Gastrocnemius medialis (tissue), 4 donors: ENCODE results near the gene CEP295NL. TPM values are rescaled to one million over a fixed set of nuclear protein-coding genes. Genes with fewer than 3 reads are reported as not detected.

ENCODE experiments used
- ATAC-seq, 2 donors: fragments of 150-250 bp; one replicate each; pipeline ENCODE4 v1.9.1; 2016
- DNase-seq, 2 donors: peaks; one replicate each; pipeline ENCODE4 v3.0.0-alpha.2; 2019
- H3K27ac ChIP-seq, 4 donors: fragments of 200-600 bp; sonication (generic); 1 replicate in 1 of 4; 2 replicates in 3 of 4; pipeline ENCODE4 v1.5.1; 2016 to 2018; ENCODE audit warnings: mild to moderate bottlenecking in 2 of 4, moderate library complexity in 1 of 4
- H3K27me3 ChIP-seq, 3 donors: fragments of 200-600 bp; sonication (generic) in 2 of 3; 1 replicate in 1 of 3; 2 replicates in 2 of 3; pipeline versions ENCODE4 v1.5.1 to v1.6.0; 2016 to 2019; ENCODE audit warnings: mild to moderate bottlenecking in 1 of 3, moderate library complexity in 1 of 3
- H3K36me3 ChIP-seq, 2 donors: fragments of 200-600 bp; sonication (generic) in 1 of 2; one replicate each; pipeline ENCODE4 v1.5.1; 2017 to 2018
- H3K4me1 ChIP-seq, 2 donors: fragments of 200-600 bp; sonication (generic) in 1 of 2; one replicate each; pipeline ENCODE4 v1.5.1; 2016 to 2017; ENCODE audit warnings: mild to moderate bottlenecking in 2 of 2
- H3K4me3 ChIP-seq, 4 donors: fragments of 200-600 bp; sonication (generic) in 3 of 4; 1 replicate in 1 of 4; 2 replicates in 3 of 4; pipeline ENCODE4 v1.5.1; 2016 to 2019; ENCODE audit warnings: mild to moderate bottlenecking in 2 of 4
- H3K9me3 ChIP-seq, 3 donors: fragments of 200-600 bp; sonication (generic) in 2 of 3; 1 replicate in 1 of 3; 2 replicates in 2 of 3; pipeline ENCODE4 v1.5.1; 2016 to 2019
- CTCF ChIP-seq, 5 experiments: fragments of 450-650 bp in 3 of 5; fragments of 200-600 bp in 2 of 5; sonication (generic) in 2 of 5; IDR thresholded peaks in 4 of 5; conservative IDR thresholded peaks in 1 of 5; 1 replicate in 4 of 5; 2 replicates in 1 of 5; pipeline ENCODE4 v1.5.1; 2016 to 2019; ENCODE audit warnings: antibody characterized with exemption in 5 of 5, mild to moderate bottlenecking in 3 of 5, moderate library complexity in 3 of 5
- POLR2A ChIP-seq, 2 donors: fragments of 450-650 bp; IDR thresholded peaks; one replicate each; pipeline ENCODE4 v1.6.1; 2017; ENCODE audit warnings: antibody characterized with exemption in 2 of 2, mild to moderate bottlenecking in 2 of 2, moderate library complexity in 2 of 2
- in situ Hi-C, 4 donors: fragments of 200-750 bp; cut with MboI; loops; one replicate each; pipeline versions ENCODE4 v1.15.0 to v1.8.0; 2017; ENCODE audit warnings: low sequenced_read_pairs in 4 of 4
- intact Hi-C: fragments of 100-400 bp; cut with DNase I; formaldehyde crosslinking; loops from one replicate; pipeline ENCODE4 v1.15.1; 2023; ENCODE audit warnings: low total_unique reads
- total RNA-seq, 4 donors: library from RNA; depleted of rRNA; stranded (reverse); fragments of >200 nt; gene quantifications; one replicate each; pipeline versions ENCODE4 v1.1.0 to v1.2.3, GENCODE V29; 2016

Gene CEP295NL
- total RNA-seq, 4 donors from 2014 or later = 0.16 TPM; not detected in 3

GRCh38 chr17:78895322-78895721 is 7.7 kb downstream of the CEP295NL start:
- Histone ChIP-seq H3K4me1 (peaks cover 42 to 49% of the 10 kb centered on the region in 2 donors), H3K4me3 (no peak overlapping the region), H3K27me3 (no peaks in the 10 kb centered on the region), H3K9me3 (no peaks in the 10 kb centered on the region), H3K36me3 (no peaks in the 10 kb centered on the region), H3K27ac (peak overlapping the region; percentile 8 to 53 (median 40))
- no peak for DNase-seq
- TF ChIP-seq POLR2A (IDR thresholded peaks at IDR 0.05) (no peak), CTCF (IDR thresholded peaks at IDR 0.05 in 4 of 5, conservative IDR thresholded peaks at IDR 0.05 in 1 of 5) (no peak)
- intact Hi-C loops = no loop called here
- no peak for ATAC-seq
- in situ Hi-C loops = no loop called here

- in situ Hi-C loops = no loop called here
- DNase-seq (no peak), ATAC-seq (no peak)
- H3K36me3 ChIP-seq = no peaks in the 10 kb centered on the region
- H3K4me1 ChIP-seq = peaks cover 46 to 53% of the 10 kb centered on the region in 2 donors
- no peak overlapping the region for H3K27ac ChIP-seq
- intact Hi-C loops = no loop called here
- TF ChIP-seq CTCF (IDR thresholded peaks at IDR 0.05 in 4 of 5, conservative IDR thresholded peaks at IDR 0.05 in 1 of 5) (no peak), POLR2A (IDR thresholded peaks at IDR 0.05) (no peak)
- H3K4me3 ChIP-seq = no peak overlapping the region
- no peaks in the 10 kb centered on the region for H3K27me3 ChIP-seq
- no peaks in the 10 kb centered on the region for H3K9me3 ChIP-seq
Observed at GRCh38 chr17:78893684-78894083, 9.3 kb downstream of the CEP295NL start.

- no peak for DNase-seq
- H3K9me3 ChIP-seq = no peaks in the 10 kb centered on the region
- intact Hi-C loops (no loop called here), in situ Hi-C loops (no loop called here)
- no peak overlapping the region for H3K27ac ChIP-seq
- H3K36me3 ChIP-seq = no peaks in the 10 kb centered on the region
- peaks cover 38 to 47% of the 10 kb centered on the region in 2 donors for H3K4me1 ChIP-seq
- no peak for ATAC-seq
- TF ChIP-seq CTCF (IDR thresholded peaks at IDR 0.05 in 4 of 5, conservative IDR thresholded peaks at IDR 0.05 in 1 of 5) = no peak
- no peak for TF ChIP-seq POLR2A (IDR thresholded peaks at IDR 0.05)
- H3K27me3 ChIP-seq = no peaks in the 10 kb centered on the region
- no peak overlapping the region for H3K4me3 ChIP-seq
Observed at GRCh38 chr17:78892936-78893379, 10.0 kb downstream of the CEP295NL start.

GRCh38 chr17:78892520-78892919 is 10.5 kb downstream of the CEP295NL start:
- H3K27me3 ChIP-seq = no peaks in the 10 kb centered on the region
- H3K9me3 ChIP-seq = no peaks in the 10 kb centered on the region
- ATAC-seq (no peak), DNase-seq (no peak)
- no peak overlapping the region for H3K27ac ChIP-seq
- in situ Hi-C loops = no loop called here
- no peak overlapping the region for H3K4me3 ChIP-seq
- intact Hi-C loops = no loop called here
- H3K36me3 ChIP-seq = no peaks in the 10 kb centered on the region
- TF ChIP-seq CTCF (IDR thresholded peaks at IDR 0.05 in 4 of 5, conservative IDR thresholded peaks at IDR 0.05 in 1 of 5) = no peak
- TF ChIP-seq POLR2A (IDR thresholded peaks at IDR 0.05) = no peak
- H3K4me1 ChIP-seq = peaks cover 34 to 44% of the 10 kb centered on the region in 2 donors

- TF ChIP-seq CTCF (IDR thresholded peaks at IDR 0.05 in 4 of 5, conservative IDR thresholded peaks at IDR 0.05 in 1 of 5) (no peak), POLR2A (IDR thresholded peaks at IDR 0.05) (no peak)
- ATAC-seq = no peak
- intact Hi-C loops = no loop called here
- Histone ChIP-seq H3K4me1 (peaks cover 29 to 39% of the 10 kb centered on the region in 2 donors), H3K4me3 (no peak overlapping the region), H3K36me3 (no peaks in the 10 kb centered on the region), H3K27ac (peak overlapping the region in 1 of 4 donors; percentile 14), H3K9me3 (no peaks in the 10 kb centered on the region), H3K27me3 (no peaks in the 10 kb centered on the region)
- no peak for DNase-seq
- in situ Hi-C loops = no loop called here
Observed at GRCh38 chr17:78892062-78892456, 10.9 kb downstream of the CEP295NL start.
